ENCODE results near the gene CYP1B1.

DNA sequence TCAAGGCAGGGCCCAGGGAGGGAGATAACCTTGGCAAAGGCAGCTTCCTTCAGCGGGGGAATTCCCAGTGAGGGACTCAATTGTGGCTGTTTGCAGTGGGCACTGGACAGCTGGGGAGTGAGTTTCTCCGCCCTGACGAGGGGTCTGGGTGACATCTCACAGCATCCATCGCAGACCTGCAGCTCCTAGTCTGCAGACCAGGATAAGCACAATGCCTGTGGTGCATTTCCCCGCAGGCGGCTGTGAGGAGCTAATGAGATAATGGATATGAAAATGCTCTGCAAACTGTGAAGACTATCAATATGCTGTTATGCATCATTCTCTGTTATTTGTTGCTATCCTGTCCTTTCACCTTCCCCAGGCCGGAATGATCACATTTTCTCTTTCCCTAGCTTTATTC, 30.0 kb upstream of the CYP1B1 start:
- TF ChIP-seq POLR2A (IDR thresholded peaks at IDR 0.05): no peak
- TF ChIP-seq, protein P1, sequence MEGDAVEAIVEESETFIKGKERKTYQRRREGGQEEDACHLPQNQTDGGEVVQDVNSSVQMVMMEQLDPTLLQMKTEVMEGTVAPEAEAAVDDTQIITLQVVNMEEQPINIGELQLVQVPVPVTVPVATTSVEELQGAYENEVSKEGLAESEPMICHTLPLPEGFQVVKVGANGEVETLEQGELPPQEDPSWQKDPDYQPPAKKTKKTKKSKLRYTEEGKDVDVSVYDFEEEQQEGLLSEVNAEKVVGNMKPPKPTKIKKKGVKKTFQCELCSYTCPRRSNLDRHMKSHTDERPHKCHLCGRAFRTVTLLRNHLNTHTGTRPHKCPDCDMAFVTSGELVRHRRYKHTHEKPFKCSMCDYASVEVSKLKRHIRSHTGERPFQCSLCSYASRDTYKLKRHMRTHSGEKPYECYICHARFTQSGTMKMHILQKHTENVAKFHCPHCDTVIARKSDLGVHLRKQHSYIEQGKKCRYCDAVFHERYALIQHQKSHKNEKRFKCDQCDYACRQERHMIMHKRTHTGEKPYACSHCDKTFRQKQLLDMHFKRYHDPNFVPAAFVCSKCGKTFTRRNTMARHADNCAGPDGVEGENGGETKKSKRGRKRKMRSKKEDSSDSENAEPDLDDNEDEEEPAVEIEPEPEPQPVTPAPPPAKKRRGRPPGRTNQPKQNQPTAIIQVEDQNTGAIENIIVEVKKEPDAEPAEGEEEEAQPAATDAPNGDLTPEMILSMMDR (IDR thresholded peaks at IDR 0.05 in 4 of 5, conservative IDR thresholded peaks at IDR 0.05 in 1 of 5): no peak

Measured in gastrocnemius medialis (tissue), 4 donors.